Loucy (cell line): ENCODE results near the gene SGF29.

Experiments
- EZH2phosphoT487 ChIP-seq: fragments of 200-600 bp; IDR thresholded peaks from 2 replicates; pipeline ENCODE4 v1.6.1; 2018; ENCODE audit warnings: antibody characterized with exemption, mild to moderate bottlenecking, moderate library complexity, borderline replicate concordance
- TF ChIP-seq, protein P1 (sequence below): fragments of 200-600 bp; sonication (generic); conservative IDR thresholded peaks from 2 replicates; pipeline ENCODE4 v1.5.1; 2014; ENCODE audit warnings: mild to moderate bottlenecking, antibody characterized with exemption, low read length

GRCh38 chr16:28561557-28562187 is 8.0 kb downstream of the SGF29 start:
- TF ChIP-seq, protein P1, sequence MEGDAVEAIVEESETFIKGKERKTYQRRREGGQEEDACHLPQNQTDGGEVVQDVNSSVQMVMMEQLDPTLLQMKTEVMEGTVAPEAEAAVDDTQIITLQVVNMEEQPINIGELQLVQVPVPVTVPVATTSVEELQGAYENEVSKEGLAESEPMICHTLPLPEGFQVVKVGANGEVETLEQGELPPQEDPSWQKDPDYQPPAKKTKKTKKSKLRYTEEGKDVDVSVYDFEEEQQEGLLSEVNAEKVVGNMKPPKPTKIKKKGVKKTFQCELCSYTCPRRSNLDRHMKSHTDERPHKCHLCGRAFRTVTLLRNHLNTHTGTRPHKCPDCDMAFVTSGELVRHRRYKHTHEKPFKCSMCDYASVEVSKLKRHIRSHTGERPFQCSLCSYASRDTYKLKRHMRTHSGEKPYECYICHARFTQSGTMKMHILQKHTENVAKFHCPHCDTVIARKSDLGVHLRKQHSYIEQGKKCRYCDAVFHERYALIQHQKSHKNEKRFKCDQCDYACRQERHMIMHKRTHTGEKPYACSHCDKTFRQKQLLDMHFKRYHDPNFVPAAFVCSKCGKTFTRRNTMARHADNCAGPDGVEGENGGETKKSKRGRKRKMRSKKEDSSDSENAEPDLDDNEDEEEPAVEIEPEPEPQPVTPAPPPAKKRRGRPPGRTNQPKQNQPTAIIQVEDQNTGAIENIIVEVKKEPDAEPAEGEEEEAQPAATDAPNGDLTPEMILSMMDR = no peak
- TF ChIP-seq EZH2phosphoT487 = no peak
